Activated CD4-positive, alpha-beta T cell treated with anti-CD3 and anti-CD28 coated beads for 36 hours (primary cell): Measurements from ENCODE around the gene ZNF804A. TPM values are rescaled to one million over a fixed set of nuclear protein-coding genes. Genes with fewer than 3 reads are reported as not detected.

Experiments
- ATAC-seq: fragments of 200-7000 bp; cut with Tn5 transposase; one replicate; pipeline ENCODE4 v1.10.0; 2021; ENCODE audit warnings: mild to moderate bottlenecking, moderate library complexity
- CTCF ChIA-PET: fragments of 350-600 bp; sonication (Branson Sonifier 250); formaldehyde crosslinking; loops from one replicate; lab custom pipeline; 2021; ENCODE audit warnings: antibody characterized with exemption; lab: Charles Lee
- POLR2A ChIA-PET: fragments of 350-600 bp; sonication (Branson Sonifier 250); formaldehyde crosslinking; loops from one replicate; lab custom pipeline; 2021; ENCODE audit warnings: antibody characterized with exemption, inconsistent platforms; lab: Charles Lee
- DNase-seq: peaks from one replicate; pipeline ENCODE4 v3.0.0-alpha.2; 2020
- H3K27ac Mint-ChIP-seq: one replicate; pipeline ENCODE4 v1.8.0; 2021; ENCODE audit warnings: mixed read lengths
- H3K27me3 Mint-ChIP-seq: one replicate; pipeline ENCODE4 v1.8.0; 2021; ENCODE audit warnings: mixed read lengths
- H3K36me3 Mint-ChIP-seq: one replicate; pipeline ENCODE4 v1.8.0; 2021; ENCODE audit warnings: low read depth, mixed read lengths
- H3K4me1 Mint-ChIP-seq: one replicate; pipeline ENCODE4 v1.8.0; 2021; ENCODE audit warnings: mixed read lengths
- H3K4me3 Mint-ChIP-seq: one replicate; pipeline ENCODE4 v1.8.0; 2021; ENCODE audit warnings: mild to moderate bottlenecking, moderate library complexity, mixed read lengths
- H3K9me3 Mint-ChIP-seq: one replicate; pipeline ENCODE4 v1.8.0; 2021; ENCODE audit warnings: low read depth, mixed read lengths
- intact Hi-C, 2 experiments: fragments of 100-400 bp; cut with DNase I in 1 of 2; cut with micrococcal nuclease in 1 of 2; formaldehyde crosslinking; loops; one replicate each; pipeline versions ENCODE4 v1.14.2 to v1.15.1; 2022 to 2024; cut with DNase I, micrococcal nuclease
- total RNA-seq, 2 experiments: library from RNA; stranded (reverse); gene quantifications; one replicate each; pipeline ENCODE4 v1.2.3, GENCODE V29; 2021

ZNF804A gene
- total RNA-seq, 2 experiments from 2014 or later, result not detected

DNA sequence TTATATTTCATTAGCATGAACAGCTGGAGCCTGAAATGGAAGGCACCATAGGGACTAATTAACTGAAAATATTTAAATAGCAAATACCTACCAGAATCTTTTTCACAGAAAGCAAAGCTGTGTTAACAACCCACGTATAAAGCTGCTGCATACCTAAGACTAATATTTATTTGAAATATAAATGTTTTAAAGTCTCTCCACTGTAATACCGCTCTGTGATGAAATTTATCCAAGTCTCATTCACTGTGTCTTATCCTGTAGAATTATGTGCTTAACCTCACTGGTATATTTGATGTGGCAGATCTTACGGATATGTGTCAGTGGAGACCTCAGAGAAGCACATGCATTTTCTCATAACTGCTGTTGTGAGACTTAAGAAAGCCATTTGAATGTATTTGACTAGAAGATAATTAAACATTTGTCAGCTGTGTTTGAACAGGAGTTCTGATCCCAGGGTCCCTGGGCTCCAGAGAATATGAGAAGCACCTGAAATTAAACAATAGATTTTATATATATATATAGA lies 373.3 kb downstream of the ZNF804A start:
- no peak overlapping the region for H3K4me3 Mint-ChIP-seq
- peaks cover 3% of the 10 kb centered on the region for H3K9me3 Mint-ChIP-seq
- no peak for DNase-seq
- no peaks in the 10 kb centered on the region for H3K36me3 Mint-ChIP-seq
- no peaks in the 10 kb centered on the region for H3K4me1 Mint-ChIP-seq
- ChIA-PET CTCF (no interaction called here), POLR2A (no interaction called here)
- ATAC-seq, result no peak
- no peaks in the 10 kb centered on the region for H3K27me3 Mint-ChIP-seq
- H3K27ac Mint-ChIP-seq, result no peak overlapping the region
- intact Hi-C loops, result no loop called here
